ENCODE measurements around the gene TASP1.

DNA sequence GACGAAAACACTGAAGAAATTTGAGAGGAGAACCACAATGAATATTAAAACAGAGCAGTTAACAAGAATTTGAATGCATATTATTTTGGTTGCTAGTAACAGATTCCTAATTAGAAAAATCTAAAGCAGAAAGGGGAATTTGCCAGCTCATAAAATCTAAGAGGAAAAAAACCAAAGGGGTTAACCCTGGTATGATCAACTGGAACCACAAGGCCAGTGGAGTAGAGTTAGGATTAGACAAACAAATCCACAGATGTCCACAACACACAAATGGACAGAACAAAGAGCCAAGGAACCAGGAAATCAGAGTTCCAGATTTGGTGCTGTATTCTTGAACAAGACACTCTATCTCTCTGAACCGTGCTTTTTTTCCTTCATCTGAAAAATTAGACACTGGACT lies 195.0 kb downstream of the TASP1 start:
- TF ChIP-seq, protein P1, sequence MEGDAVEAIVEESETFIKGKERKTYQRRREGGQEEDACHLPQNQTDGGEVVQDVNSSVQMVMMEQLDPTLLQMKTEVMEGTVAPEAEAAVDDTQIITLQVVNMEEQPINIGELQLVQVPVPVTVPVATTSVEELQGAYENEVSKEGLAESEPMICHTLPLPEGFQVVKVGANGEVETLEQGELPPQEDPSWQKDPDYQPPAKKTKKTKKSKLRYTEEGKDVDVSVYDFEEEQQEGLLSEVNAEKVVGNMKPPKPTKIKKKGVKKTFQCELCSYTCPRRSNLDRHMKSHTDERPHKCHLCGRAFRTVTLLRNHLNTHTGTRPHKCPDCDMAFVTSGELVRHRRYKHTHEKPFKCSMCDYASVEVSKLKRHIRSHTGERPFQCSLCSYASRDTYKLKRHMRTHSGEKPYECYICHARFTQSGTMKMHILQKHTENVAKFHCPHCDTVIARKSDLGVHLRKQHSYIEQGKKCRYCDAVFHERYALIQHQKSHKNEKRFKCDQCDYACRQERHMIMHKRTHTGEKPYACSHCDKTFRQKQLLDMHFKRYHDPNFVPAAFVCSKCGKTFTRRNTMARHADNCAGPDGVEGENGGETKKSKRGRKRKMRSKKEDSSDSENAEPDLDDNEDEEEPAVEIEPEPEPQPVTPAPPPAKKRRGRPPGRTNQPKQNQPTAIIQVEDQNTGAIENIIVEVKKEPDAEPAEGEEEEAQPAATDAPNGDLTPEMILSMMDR (IDR thresholded peaks at IDR 0.05): no peak
- no peak for TF ChIP-seq EZH2 (IDR thresholded peaks at IDR 0.05; ENCODE audit: borderline replicate concordance, insufficient read depth, low read depth, low read length, poor library complexity, severe bottlenecking)

Measured in B cell (primary cell).